WTC11 (cell line): Measurements from ENCODE around the gene ACADL. TPM values are rescaled to one million over a fixed set of nuclear protein-coding genes. Genes with fewer than 3 reads are reported as not detected.
"Not testable (repeated sequence)": the region's sequence is repeated elsewhere in the genome, so short reads cannot be mapped to it uniquely, and the experiment has no call there.

ENCODE experiments used
- ATAC-seq: fragments of 200-7000 bp; cut with Tn5 transposase; 2 replicates; pipeline ENCODE4 v1.10.0; 2021; ENCODE audit warnings: mild to moderate bottlenecking, moderate library complexity
- CTCF ChIA-PET: fragments of 300-600 bp; sonication (Branson Sonifier 250); formaldehyde crosslinking; loops from one replicate; lab custom pipeline; 2021; ENCODE audit warnings: antibody characterized with exemption; lab: Charles Lee
- POLR2A ChIA-PET: fragments of 350-600 bp; sonication (Branson Sonifier 250); formaldehyde crosslinking; loops from one replicate; lab custom pipeline; 2021; ENCODE audit warnings: antibody characterized with exemption; lab: Charles Lee
- DNase-seq: peaks from one replicate; pipeline ENCODE4 v3.0.0; 2021; ENCODE audit warnings: low spot score
- H3K27ac Mint-ChIP-seq: 2 replicates; pipeline ENCODE4 v1.8.0; 2021; ENCODE audit warnings: mixed read lengths
- H3K27me3 Mint-ChIP-seq: 2 replicates; pipeline ENCODE4 v1.8.0; 2021; ENCODE audit warnings: low read depth, mild to moderate bottlenecking, moderate library complexity, mixed read lengths
- H3K36me3 Mint-ChIP-seq: 2 replicates; pipeline ENCODE4 v1.8.0; 2021; ENCODE audit warnings: mixed read lengths
- H3K4me1 Mint-ChIP-seq: 2 replicates; pipeline ENCODE4 v1.8.0; 2022; ENCODE audit warnings: mixed read lengths
- H3K4me3 Mint-ChIP-seq: 2 replicates; pipeline ENCODE4 v1.8.0; 2021; ENCODE audit warnings: mild to moderate bottlenecking, moderate library complexity, mixed read lengths
- H3K9me3 Mint-ChIP-seq: 2 replicates; pipeline ENCODE4 v1.8.0; 2021; ENCODE audit warnings: mixed read lengths
- ARID4B ChIP-seq: sonication (generic); formaldehyde crosslinking; IDR thresholded peaks from 2 replicates; pipeline ENCODE4 v1.8.0; 2023; ENCODE audit warnings: missing genetic modification reagents, mild to moderate bottlenecking, borderline replicate concordance
- ATF1 ChIP-seq: sonication (generic); formaldehyde crosslinking; IDR thresholded peaks from 2 replicates; pipeline ENCODE4 v1.8.1; 2023; ENCODE audit warnings: mild to moderate bottlenecking, moderate library complexity, missing genetic modification reagents
- ATF6 ChIP-seq: sonication (generic); formaldehyde crosslinking; IDR thresholded peaks from 2 replicates; pipeline ENCODE4 v1.8.1; 2023; ENCODE audit warnings: mild to moderate bottlenecking, missing genetic modification reagents
- CREB1 ChIP-seq: sonication (generic); formaldehyde crosslinking; IDR thresholded peaks from 2 replicates; pipeline ENCODE4 v1.8.0; 2023; ENCODE audit warnings: mild to moderate bottlenecking, missing genetic modification reagents
- FOXK1 ChIP-seq: sonication (generic); formaldehyde crosslinking; IDR thresholded peaks from 2 replicates; pipeline ENCODE4 v1.8.0; 2022; ENCODE audit warnings: mild to moderate bottlenecking, moderate library complexity, missing genetic modification reagents
- MAX ChIP-seq: sonication (generic); formaldehyde crosslinking; IDR thresholded peaks from 2 replicates; pipeline ENCODE4 v1.8.0; 2022; ENCODE audit warnings: mild to moderate bottlenecking, missing genetic modification reagents
- TEAD1 ChIP-seq: sonication (generic); formaldehyde crosslinking; IDR thresholded peaks from 2 replicates; pipeline ENCODE4 v1.8.0; 2022; ENCODE audit warnings: mild to moderate bottlenecking, missing genetic modification reagents
- USF2 ChIP-seq: sonication (generic); formaldehyde crosslinking; IDR thresholded peaks from 2 replicates; pipeline ENCODE4 v1.8.1; 2023; ENCODE audit warnings: mild to moderate bottlenecking, missing genetic modification reagents, moderate library complexity
- ZMAT4 ChIP-seq: fragments of 250-450 bp; sonication (Bioruptor Pico); IDR thresholded peaks from 2 replicates; pipeline ENCODE4 v1.9.0; 2021; ENCODE audit warnings: mild to moderate bottlenecking
- ZNF317 ChIP-seq: sonication (generic); formaldehyde crosslinking; IDR thresholded peaks from 2 replicates; pipeline ENCODE4 v1.8.1; 2023; ENCODE audit warnings: low read depth, mild to moderate bottlenecking, moderate library complexity, missing genetic modification reagents, borderline replicate concordance
- ZNF425 ChIP-seq: fragments of 250-450 bp; sonication (Bioruptor Pico); conservative IDR thresholded peaks from 2 replicates; pipeline ENCODE4 v1.9.0; 2021; ENCODE audit warnings: mild to moderate bottlenecking
- ZNF671 ChIP-seq: fragments of 250-450 bp; sonication (Bioruptor Pico); IDR thresholded peaks from 2 replicates; pipeline ENCODE4 v1.8.0; 2021; ENCODE audit warnings: mild to moderate bottlenecking
- total RNA-seq: library from RNA; stranded (reverse); gene quantifications from 3 replicates; pipeline ENCODE4 v1.2.3, GENCODE V29; 2021
- TF ChIP-seq, protein P1 (sequence below): fragments of 250-450 bp; sonication (Bioruptor Pico); IDR thresholded peaks from 2 replicates; pipeline ENCODE4 v1.9.0; 2021; ENCODE audit warnings: moderate library complexity, mild to moderate bottlenecking, inconsistent platforms, borderline replicate concordance
- TF ChIP-seq, protein P2 (sequence below): sonication (generic); formaldehyde crosslinking; IDR thresholded peaks from 2 replicates; pipeline ENCODE4 v1.8.1; 2022; ENCODE audit warnings: missing genetic modification reagents, borderline replicate concordance
- TF ChIP-seq, protein P3 (sequence below): sonication (generic); formaldehyde crosslinking; IDR thresholded peaks from 2 replicates; pipeline ENCODE4 v1.8.0; 2022; ENCODE audit warnings: mild to moderate bottlenecking, missing genetic modification reagents
- TF ChIP-seq, protein P4 (sequence below): sonication (generic); formaldehyde crosslinking; IDR thresholded peaks from 2 replicates; pipeline ENCODE4 v1.8.0; 2022; ENCODE audit warnings: mild to moderate bottlenecking, missing genetic modification reagents

Gene ACADL
- total RNA-seq, 1 experiment from 2014 or later = 0.42 TPM

- peaks cover 13% of the 10 kb centered on the region for H3K9me3 Mint-ChIP-seq
- peaks cover 48% of the 10 kb centered on the region for H3K4me1 Mint-ChIP-seq
- H3K4me3 Mint-ChIP-seq = no peak overlapping the region
- ATAC-seq (peak; percentile 92), DNase-seq (no peak)
- peaks cover 13% of the 10 kb centered on the region for H3K36me3 Mint-ChIP-seq
- H3K27me3 Mint-ChIP-seq = no peaks in the 10 kb centered on the region
- CTCF ChIA-PET = interaction anchor here (0.5 to 1.2 kb wide), 3 partner anchors 21 to 217 kb away, joined by 3 to 8 read pairs (median 4); no protein-coding TSS in a partner anchor
- TF ChIP-seq, protein P1, sequence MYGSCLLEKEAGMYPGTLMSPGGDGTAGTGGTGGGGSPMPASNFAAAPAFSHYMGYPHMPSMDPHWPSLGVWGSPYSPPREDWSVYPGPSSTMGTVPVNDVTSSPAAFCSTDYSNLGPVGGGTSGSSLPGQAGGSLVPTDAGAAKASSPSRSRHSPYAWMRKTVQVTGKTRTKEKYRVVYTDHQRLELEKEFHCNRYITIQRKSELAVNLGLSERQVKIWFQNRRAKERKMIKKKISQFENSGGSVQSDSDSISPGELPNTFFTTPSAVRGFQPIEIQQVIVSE (CRISPR knock-in tag) = no peak
- 0 out of 2 replicates have a peak, but pooled peaks have one; percentile 22 for TF ChIP-seq TEAD1 (CRISPR knock-in tag)
- TF ChIP-seq ARID4B (CRISPR knock-in tag) = no peak
- no peak for TF ChIP-seq ZNF671
- no peak for TF ChIP-seq ZNF317
- TF ChIP-seq USF2 (CRISPR knock-in tag) = peak; percentile 76
- TF ChIP-seq, protein P2, sequence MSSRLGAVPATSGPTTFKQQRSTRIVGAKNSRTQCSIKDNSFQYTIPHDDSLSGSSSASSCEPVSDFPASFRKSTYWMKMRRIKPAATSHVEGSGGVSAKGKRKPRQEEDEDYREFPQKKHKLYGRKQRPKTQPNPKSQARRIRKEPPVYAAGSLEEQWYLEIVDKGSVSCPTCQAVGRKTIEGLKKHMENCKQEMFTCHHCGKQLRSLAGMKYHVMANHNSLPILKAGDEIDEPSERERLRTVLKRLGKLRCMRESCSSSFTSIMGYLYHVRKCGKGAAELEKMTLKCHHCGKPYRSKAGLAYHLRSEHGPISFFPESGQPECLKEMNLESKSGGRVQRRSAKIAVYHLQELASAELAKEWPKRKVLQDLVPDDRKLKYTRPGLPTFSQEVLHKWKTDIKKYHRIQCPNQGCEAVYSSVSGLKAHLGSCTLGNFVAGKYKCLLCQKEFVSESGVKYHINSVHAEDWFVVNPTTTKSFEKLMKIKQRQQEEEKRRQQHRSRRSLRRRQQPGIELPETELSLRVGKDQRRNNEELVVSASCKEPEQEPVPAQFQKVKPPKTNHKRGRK (CRISPR knock-in tag) = no peak
- TF ChIP-seq CREB1 (CRISPR knock-in tag) = no peak
- no peak for TF ChIP-seq ZMAT4 (CRISPR knock-in tag)
- TF ChIP-seq, protein P3, sequence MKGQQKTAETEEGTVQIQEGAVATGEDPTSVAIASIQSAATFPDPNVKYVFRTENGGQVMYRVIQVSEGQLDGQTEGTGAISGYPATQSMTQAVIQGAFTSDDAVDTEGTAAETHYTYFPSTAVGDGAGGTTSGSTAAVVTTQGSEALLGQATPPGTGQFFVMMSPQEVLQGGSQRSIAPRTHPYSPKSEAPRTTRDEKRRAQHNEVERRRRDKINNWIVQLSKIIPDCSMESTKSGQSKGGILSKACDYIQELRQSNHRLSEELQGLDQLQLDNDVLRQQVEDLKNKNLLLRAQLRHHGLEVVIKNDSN (CRISPR knock-in tag) = peak; percentile 57; the same call in 1 of the 2 replicates
- TF ChIP-seq ZNF425 (CRISPR knock-in tag) = no peak
- peak; percentile 30; the same call in 1 of the 2 replicates for TF ChIP-seq FOXK1 (CRISPR knock-in tag)
- TF ChIP-seq, protein P4, sequence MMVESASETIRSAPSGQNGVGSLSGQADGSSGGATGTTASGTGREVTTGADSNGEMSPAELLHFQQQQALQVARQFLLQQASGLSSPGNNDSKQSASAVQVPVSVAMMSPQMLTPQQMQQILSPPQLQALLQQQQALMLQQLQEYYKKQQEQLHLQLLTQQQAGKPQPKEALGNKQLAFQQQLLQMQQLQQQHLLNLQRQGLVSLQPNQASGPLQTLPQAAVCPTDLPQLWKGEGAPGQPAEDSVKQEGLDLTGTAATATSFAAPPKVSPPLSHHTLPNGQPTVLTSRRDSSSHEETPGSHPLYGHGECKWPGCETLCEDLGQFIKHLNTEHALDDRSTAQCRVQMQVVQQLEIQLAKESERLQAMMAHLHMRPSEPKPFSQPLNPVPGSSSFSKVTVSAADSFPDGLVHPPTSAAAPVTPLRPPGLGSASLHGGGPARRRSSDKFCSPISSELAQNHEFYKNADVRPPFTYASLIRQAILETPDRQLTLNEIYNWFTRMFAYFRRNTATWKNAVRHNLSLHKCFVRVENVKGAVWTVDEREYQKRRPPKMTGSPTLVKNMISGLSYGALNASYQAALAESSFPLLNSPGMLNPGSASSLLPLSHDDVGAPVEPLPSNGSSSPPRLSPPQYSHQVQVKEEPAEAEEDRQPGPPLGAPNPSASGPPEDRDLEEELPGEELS (CRISPR knock-in tag) = no peak
- TF ChIP-seq ATF6 (CRISPR knock-in tag) = no peak
- TF ChIP-seq MAX = no peak
- no peak for TF ChIP-seq ATF1 (CRISPR knock-in tag)
- TF ChIP-seq, all 79 proteins: peak for 4
- POLR2A ChIA-PET = interaction anchor here (0.9 kb wide), 1 partner anchor 19 kb away, joined by 3 read pairs; no protein-coding TSS in a partner anchor
- H3K27ac Mint-ChIP-seq = peak overlapping the region; percentile 69
These were observed 47.5 kb downstream of the ACADL start for GRCh38 chr2:210177769-210178168.

GRCh38 chr2:210177115-210177514 lies 48.1 kb downstream of the ACADL start:
- not testable (repeated sequence) for H3K27ac Mint-ChIP-seq, H3K9me3 Mint-ChIP-seq, H3K4me3 Mint-ChIP-seq, ATAC-seq, H3K36me3 Mint-ChIP-seq, H3K27me3 Mint-ChIP-seq, DNase-seq
- ChIA-PET CTCF (interaction anchor here (1.2 kb wide), 2 partner anchors 22 to 104 kb away, joined by 3 to 8 read pairs; no protein-coding TSS in a partner anchor), POLR2A (interaction anchor here (0.9 kb wide), 1 partner anchor 19 kb away, joined by 3 read pairs; no protein-coding TSS in a partner anchor)
- peaks cover 47% of the 10 kb centered on the region for H3K4me1 Mint-ChIP-seq
